Activated gamma-delta T cell (primary cell): ENCODE results near the gene RPAP2.
"Not testable (repeated sequence)": the region's sequence is repeated elsewhere in the genome, so short reads cannot be mapped to it uniquely, and the experiment has no call there.

Source experiments
- DNase-seq: peaks from one replicate; lab custom pipeline; 2025; lab: John Stamatoyannopoulos, UW

Gene RPAP2

GRCh38 chr1:92323473-92324453 is 24.9 kb downstream of the RPAP2 start:
- no peak for DNase-seq

DNA sequence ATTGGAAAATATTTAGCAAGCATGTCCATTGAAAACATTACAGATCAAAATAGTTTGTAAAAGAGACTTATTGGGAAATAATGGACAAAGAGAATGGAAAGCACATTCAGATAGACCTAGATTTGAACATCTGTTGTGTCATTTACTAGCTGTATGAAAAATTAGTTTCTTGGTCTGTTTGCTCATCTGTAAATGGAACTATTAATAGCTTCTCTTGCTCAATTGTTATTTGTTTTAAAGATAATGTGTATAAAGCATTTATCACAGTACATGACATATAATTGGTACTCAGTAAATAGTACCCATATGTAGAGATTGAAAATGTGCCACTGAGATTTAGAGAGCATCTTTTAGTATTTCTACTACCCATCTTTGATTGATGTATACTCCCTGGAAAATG is 25.9 kb downstream of the RPAP2 start:
- DNase-seq: no peak

DNA sequence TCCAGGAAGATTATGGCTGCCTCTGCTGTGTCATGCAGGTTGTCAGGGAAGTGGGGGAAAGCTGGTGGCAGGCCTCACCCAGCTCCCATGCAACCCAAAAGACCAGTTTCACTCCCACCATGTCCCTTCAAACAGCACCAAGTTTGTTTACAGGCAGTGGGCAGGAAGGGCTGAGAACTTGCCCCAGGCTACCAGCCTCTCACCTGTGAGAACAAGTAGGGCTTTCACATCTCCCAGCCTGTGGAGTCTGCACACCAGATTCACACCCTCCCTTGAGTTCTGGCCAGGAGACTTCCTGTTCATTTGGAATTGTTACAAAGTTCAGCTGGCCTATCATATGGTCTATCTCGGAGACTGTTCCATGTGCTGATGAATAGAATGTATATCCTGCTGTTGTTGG is 27.8 kb downstream of the RPAP2 start:
- no peak for DNase-seq

- no peak for DNase-seq
Measured at GRCh38 chr1:92327794-92328193, 28.9 kb downstream of the RPAP2 start.

DNA sequence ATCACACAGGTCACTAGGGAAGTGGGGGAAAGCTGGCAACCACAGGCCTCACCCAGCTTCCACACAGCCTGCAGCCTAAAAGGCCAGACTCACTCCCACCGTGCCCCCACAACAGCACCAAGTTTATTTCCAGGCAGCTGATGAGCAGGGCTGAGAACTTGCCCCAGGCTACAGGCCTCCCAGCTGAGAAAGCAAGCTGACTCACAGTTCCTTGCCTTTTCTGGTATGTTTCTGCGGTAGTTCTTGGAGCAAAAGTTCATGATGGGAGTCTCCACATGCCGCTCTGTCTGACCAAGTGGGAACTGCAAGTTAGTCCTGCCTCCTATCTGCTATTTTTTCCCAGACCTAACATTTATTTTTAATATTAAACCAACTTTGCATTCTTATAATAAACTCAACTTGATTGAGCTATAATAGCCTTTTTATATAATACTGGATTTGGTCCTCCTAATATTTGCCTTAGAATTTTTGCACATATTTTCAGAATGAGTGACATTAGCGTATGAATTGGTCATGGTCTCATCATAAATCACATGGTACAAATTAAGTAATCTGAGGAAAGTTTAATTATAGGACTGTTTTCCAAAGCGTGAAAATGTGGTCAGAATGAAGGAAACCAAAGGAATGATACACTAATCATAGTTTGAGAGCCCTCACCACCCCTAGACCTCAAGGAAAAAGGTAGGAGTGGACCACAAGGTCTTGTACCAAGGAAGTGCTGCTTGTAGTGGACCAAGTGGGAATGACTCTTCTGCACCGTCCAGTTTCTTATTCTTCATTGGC is 30.7 kb downstream of the RPAP2 start:
- DNase-seq: no peak

DNA sequence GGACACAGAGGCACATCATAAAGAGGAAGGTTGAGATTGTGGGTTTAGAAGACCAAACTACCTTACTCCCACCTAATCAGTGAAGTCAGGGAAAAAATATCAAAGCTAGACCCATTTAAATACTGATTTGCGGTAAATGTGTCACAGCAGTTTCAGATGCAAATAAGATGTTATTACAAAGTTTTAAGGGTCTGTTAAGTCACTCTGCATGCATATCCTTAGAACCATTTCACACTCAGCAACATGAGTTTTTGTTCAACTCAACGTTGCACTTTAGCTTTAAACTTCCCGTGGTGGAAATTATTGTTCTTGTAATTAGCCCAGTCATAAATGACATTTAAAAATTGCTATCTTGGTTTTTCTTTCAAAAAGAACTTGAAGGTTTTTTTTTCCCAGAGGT is 34.8 kb downstream of the RPAP2 start:
- no peak for DNase-seq

DNA sequence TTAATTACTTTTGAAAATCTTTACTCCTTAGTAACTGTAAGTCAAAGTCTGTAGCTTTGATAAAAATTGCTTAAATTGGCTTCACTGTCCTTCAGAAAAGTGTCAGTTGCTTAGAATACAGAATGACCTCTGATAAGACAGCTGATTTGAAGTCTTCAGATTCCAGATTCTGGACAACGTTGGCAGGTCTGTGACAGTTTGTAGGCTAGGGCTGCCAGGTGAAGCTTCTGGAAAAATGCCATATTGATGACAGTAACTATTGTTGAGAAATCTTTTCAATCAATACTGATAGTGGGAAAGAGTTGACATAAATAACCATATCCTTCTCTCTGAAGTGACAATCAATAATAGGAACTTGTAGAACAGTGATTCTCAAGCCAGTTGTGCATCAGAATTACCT is 41.3 kb downstream of the RPAP2 start:
- DNase-seq: no peak

GRCh38 chr1:92342401-92342800 is 43.5 kb downstream of the RPAP2 start:
- DNase-seq: no peak

DNA sequence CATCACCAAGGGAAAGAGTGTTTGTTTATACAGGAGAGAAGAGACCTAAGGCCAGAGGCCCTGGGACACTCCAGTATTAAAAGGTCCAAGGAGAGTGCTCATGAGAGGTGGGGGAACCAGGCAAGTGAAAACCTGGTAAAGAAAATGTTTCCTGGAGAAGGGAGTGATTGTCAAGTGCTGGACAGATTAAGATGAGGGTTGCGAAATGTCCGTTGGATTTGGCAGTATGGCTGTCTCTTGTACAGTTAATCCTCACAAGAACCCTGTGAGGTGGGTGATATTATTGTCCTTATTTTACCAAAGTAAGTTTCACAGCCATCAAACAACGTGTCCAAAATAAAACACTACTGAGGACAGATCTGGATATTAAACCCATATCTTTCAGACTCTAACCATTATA is 44.2 kb downstream of the RPAP2 start:
- no peak for DNase-seq

GRCh38 chr1:92346866-92347640 is 48.2 kb downstream of the RPAP2 start:
- no peak for DNase-seq

DNA sequence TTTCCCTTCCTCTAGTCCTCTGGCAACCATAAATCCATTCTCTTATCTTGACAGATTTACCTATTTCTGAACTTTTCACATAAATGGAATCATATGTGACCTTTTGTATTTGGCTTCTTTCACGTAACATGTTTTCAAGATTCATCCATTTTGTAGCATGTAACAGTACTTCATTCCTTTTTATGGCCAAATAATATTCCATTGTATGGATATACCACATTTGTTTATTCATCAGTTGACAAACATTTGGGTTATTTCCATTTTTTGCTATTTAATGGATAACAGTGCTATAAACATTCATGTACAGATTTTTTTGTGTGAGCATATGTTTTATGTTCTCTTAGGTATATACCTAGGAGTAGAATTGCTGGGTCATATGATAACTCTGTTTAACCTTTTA is 54.0 kb downstream of the RPAP2 start:
- DNase-seq: no peak

DNA sequence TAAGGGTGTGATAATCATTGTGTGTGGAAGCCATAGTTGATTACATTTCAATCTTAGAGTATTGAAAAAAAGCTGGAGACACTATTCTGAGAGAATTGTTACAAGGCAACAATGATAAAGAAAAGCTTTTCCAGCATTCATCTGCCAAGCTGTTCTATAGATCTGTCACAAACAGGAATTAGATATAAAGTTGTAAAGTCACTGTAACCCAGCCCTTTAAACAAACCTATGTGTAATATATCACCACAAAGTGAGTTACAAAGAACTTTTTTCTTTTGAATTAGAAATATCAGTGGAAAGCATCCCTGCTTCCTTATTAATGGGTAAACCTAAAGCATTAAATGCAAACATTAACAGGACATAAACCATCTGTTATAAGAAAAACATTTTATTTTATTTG is 55.4 kb downstream of the RPAP2 start:
- no peak for DNase-seq

DNA sequence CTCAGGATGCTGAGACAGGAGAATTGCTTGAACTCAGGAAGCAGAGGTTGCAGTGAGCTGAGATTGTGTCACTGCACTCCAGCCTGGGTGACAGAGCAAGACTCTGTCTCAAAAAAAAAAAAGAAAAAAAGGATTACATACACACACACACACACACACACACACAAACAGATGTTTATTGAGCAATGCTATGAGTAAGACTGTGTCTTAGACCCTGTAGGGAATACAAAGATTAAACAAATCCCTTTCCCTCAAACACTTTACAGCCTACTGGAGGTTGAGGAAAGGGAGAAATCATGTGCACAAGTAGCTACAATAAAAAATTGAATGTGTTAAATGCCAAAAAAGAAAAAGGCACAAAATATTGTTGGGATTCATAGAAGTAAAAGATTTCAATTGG is 58.1 kb downstream of the RPAP2 start:
- DNase-seq: no peak

- not testable (repeated sequence) for DNase-seq
Measured at GRCh38 chr1:92359382-92359781, 60.5 kb downstream of the RPAP2 start.

DNA sequence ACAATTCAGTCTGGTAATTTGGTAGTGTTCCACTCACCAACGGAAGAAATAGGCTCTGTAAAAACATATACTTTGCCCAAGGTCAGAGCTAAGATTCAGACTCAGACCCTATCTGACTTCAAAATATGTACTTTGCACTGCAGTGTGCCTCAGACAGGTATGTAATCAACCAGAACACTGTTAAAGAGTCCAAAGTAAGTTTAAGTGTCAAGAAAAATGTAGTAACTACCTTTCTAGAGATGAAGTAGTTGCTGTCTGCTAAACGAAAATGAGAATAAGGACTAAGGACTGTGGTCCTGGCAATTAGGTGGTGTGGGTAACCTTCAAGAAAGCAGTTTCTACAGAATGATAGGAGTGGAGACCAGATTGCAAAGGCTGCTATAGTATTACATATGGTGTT is 61.1 kb downstream of the RPAP2 start:
- no peak for DNase-seq

GRCh38 chr1:92362970-92363369 is 64.1 kb downstream of the RPAP2 start:
- DNase-seq: no peak

DNA sequence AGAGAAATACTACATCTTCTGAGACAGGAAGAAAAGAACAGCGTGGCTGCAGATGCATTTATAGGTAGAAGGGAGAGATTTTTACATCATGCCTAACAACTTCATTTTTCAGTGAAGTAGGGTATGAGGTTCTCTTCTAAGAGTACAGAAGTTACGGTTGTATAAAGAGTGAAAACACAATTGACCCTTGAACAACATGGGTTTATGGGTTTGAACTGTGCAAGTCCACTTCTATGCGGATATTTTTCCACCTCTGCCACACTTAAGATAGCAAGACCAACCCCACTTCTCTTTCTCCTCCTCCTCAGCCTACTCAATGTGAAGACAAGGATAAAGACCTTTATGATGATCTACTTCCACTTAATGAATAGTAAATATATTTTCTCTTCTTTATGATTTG is 64.5 kb downstream of the RPAP2 start:
- DNase-seq: no peak

DNA sequence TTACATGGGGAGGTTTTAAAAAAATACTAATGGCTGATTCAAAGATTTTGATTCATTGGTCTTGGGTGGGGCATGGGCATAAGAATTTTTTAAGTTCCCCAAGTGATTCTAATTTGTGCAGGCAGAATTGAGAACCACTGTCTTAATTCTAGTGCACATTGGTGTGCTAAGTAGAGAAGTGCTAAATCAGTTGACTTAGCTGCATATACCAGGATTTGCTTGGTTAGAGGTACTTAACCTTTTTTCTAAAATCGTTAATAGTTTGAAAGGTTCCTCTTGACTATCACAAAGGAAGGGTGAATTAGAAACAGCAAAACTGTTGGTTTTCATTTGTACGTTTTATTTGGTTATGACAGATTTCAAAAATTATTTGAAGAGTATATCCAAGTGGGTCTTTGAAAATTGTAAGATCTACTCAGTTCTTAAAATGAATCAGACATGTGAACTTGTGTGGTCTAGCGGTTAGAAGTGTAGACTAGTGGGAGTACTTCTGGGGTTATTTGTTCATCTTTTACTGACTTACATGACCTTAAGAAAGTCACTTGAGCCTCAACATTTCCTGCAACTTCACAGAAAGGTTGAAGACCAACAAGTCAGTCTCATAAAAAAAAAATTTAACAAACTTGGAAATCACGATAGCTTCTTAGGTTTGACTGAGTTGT is 66.7 kb downstream of the RPAP2 start:
- DNase-seq: no peak

GRCh38 chr1:92366040-92366395 is 67.2 kb downstream of the RPAP2 start:
- DNase-seq: no peak

DNA sequence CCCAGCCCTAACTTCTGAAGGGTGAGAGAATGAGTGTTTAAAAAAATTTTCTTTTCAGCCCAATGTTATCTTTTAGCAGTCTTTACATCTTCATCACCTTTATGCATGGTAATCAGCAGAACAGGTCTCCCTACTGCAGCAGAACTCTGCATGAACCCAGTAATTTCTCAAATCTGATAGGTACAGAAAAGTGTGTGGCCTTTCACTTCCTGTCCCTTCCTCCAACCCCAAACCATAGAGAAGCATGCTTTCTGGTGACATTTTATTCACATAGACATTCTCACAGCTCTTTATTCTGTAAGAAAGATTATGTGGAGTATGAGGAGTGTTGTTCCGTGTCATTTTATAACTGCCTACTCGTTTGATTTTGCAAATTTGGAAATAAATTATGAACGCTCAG is 68.6 kb downstream of the RPAP2 start:
- DNase-seq: no peak

DNA sequence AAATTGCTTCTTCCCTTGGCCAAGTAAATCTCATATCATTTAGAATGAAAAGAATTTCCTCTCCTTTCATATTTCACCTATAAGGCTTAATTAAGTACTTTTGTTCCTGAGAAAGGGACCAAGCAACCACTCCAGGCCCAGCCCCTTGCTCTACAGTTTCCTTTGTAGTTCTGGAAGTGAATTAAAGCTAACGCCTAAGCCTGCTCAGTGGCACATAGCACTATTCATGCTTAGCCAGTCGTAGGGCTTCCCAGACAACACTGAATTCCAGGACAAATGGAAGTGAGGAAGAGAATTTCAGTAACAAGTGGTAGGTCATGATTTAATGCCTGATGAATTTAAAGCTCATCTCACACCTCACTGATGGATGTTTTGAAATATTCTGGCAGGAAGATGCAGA is 73.3 kb downstream of the RPAP2 start:
- no peak for DNase-seq

GRCh38 chr1:92374223-92374622 is 75.4 kb downstream of the RPAP2 start:
- no peak for DNase-seq
